ENCODE results near the gene SULT4A1. TPM values are rescaled to one million over a fixed set of nuclear protein-coding genes. Genes with fewer than 3 reads are reported as not detected.

The SULT4A1 gene
- total RNA-seq, 1 experiment from 2014 or later = 0.15 TPM

DNA sequence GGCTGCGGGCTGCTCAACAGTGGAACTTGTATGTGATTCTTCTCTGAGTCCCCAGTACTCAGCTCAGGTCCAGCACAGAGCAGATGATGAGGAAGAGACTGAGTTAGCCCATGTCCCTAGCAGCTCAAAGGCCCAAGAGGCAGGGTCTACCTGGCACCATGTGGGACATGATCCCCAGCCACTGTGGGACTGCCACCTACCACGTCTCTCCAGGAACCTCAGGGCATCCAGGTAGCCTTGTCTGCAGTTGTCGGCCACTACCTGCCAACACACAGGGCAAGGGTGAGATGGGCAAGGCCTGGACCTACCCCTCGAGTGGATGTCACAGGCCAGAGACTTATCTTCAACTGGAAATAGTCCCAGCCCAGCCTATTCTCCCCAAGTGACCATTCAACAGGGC lies 25.1 kb upstream of the SULT4A1 start:
- TF ChIP-seq, protein P1, sequence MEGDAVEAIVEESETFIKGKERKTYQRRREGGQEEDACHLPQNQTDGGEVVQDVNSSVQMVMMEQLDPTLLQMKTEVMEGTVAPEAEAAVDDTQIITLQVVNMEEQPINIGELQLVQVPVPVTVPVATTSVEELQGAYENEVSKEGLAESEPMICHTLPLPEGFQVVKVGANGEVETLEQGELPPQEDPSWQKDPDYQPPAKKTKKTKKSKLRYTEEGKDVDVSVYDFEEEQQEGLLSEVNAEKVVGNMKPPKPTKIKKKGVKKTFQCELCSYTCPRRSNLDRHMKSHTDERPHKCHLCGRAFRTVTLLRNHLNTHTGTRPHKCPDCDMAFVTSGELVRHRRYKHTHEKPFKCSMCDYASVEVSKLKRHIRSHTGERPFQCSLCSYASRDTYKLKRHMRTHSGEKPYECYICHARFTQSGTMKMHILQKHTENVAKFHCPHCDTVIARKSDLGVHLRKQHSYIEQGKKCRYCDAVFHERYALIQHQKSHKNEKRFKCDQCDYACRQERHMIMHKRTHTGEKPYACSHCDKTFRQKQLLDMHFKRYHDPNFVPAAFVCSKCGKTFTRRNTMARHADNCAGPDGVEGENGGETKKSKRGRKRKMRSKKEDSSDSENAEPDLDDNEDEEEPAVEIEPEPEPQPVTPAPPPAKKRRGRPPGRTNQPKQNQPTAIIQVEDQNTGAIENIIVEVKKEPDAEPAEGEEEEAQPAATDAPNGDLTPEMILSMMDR (conservative IDR thresholded peaks at IDR 0.05; ENCODE audit: low read depth, low read length) = no peak
- no peak for TF ChIP-seq EZH2 (IDR thresholded peaks at IDR 0.05; ENCODE audit: borderline replicate concordance, low read depth, low read length, poor library complexity, severe bottlenecking)
- Histone ChIP-seq H3K4me1 (ENCODE audit: insufficient read depth, low read length, poor library complexity, severe bottlenecking) (peaks cover 6% of the 10 kb centered on the region), H3K9me3 (ENCODE audit: low read depth, low read length, poor library complexity, severe bottlenecking) (no peaks in the 10 kb centered on the region), H3K36me3 (ENCODE audit: insufficient read depth, low read length, poor library complexity, severe bottlenecking) (no peaks in the 10 kb centered on the region), H3K27me3 (replicated peaks; ENCODE audit: insufficient read depth, low read depth, low read length, poor library complexity) (peaks cover 47% of the 10 kb centered on the region), H3K4me3 (ENCODE audit: low read depth, low read length, poor library complexity, severe bottlenecking) (no peak overlapping the region), H3K27ac (ENCODE audit: low read depth, low read length, poor library complexity, severe bottlenecking) (no peak overlapping the region)
- BruUV-seq (replicated peaks) = no TSS peak
- no peak for DNase-seq (ENCODE audit: low spot score)
- ChIA-PET CTCF (interaction anchor here (0.7 kb wide), 1 partner anchor 321 kb away, joined by 3 read pairs; no protein-coding TSS in a partner anchor), POLR2A (ENCODE audit: low non-redundant PET) (no interaction called here)
- intact Hi-C loops (cut with micrococcal nuclease; ENCODE audit: unreplicated experiment) = loop anchor here (5.0 kb wide), 1 partner anchor 500 kb away; no protein-coding TSS in a partner anchor

DNA sequence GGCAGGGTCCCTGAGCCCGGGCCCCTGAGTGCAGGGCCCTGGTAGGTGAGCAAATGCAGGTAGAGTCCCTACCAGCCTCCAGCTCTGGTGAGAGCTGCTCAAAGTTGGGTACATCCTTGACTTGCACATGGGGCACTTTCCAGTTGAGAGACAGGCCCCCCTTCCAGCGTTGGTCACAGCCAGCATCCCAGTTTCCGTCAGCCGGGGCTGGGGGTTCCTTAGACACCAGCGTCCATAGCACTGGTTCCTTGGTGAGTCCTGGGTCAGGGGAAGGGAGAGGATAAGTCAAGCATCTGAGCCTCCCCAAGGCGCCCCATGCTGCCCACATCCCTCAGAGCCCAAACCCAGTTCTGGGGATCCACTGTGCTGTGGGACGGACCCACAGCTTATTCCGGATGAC lies 23.9 kb upstream of the SULT4A1 start:
- peaks cover under 1% of the 10 kb centered on the region for H3K4me1 ChIP-seq (ENCODE audit: insufficient read depth, low read length, poor library complexity, severe bottlenecking)
- intact Hi-C loops (cut with micrococcal nuclease; ENCODE audit: unreplicated experiment) = loop anchor here (5.0 kb wide), 1 partner anchor 499 kb away; no protein-coding TSS in a partner anchor
- no peak for DNase-seq (ENCODE audit: low spot score)
- H3K27ac ChIP-seq (ENCODE audit: low read depth, low read length, poor library complexity, severe bottlenecking) = no peak overlapping the region
- TF ChIP-seq, protein P1 (conservative IDR thresholded peaks at IDR 0.05; ENCODE audit: low read depth, low read length) = no peak
- no peak for TF ChIP-seq EZH2 (IDR thresholded peaks at IDR 0.05; ENCODE audit: borderline replicate concordance, low read depth, low read length, poor library complexity, severe bottlenecking)
- BruUV-seq (replicated peaks) = no TSS peak
- H3K4me3 ChIP-seq (ENCODE audit: low read depth, low read length, poor library complexity, severe bottlenecking) = no peak overlapping the region
- peaks cover 36% of the 10 kb centered on the region for H3K27me3 ChIP-seq (replicated peaks; ENCODE audit: insufficient read depth, low read depth, low read length, poor library complexity)
- H3K36me3 ChIP-seq (ENCODE audit: insufficient read depth, low read length, poor library complexity, severe bottlenecking) = no peaks in the 10 kb centered on the region
- POLR2A ChIA-PET (ENCODE audit: low non-redundant PET) = no interaction called here
- CTCF ChIA-PET = no interaction called here
- no peaks in the 10 kb centered on the region for H3K9me3 ChIP-seq (ENCODE audit: low read depth, low read length, poor library complexity, severe bottlenecking)

DNA sequence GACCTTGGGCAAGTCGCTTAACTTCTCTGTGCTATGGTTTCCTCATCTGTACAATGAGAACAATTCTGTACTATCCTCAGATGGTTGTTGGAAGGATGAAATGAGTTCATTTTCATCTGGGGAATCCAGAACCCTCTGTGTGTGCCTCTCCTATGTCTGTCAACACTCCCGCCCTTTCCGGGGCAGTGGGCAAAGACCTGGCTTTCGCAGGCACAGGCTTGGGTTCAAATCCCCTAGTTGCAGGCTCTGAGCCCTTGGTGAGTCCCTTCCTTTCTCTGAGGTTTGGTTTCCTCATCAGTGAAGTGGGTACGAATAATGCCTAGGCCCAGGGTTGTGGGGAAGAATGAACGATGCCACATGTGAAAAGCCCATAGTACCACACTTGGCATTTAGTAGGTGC lies 23.5 kb upstream of the SULT4A1 start:
- no peak overlapping the region for H3K4me3 ChIP-seq (ENCODE audit: low read depth, low read length, poor library complexity, severe bottlenecking)
- H3K27me3 ChIP-seq (replicated peaks; ENCODE audit: insufficient read depth, low read depth, low read length, poor library complexity) = peaks cover 31% of the 10 kb centered on the region
- CTCF ChIA-PET = interaction anchor here (0.6 kb wide), 2 partner anchors 18 to 222 kb away, joined by 5 to 12 read pairs; no protein-coding TSS in a partner anchor
- H3K27ac ChIP-seq (ENCODE audit: low read depth, low read length, poor library complexity, severe bottlenecking) = no peak overlapping the region
- POLR2A ChIA-PET (ENCODE audit: low non-redundant PET) = no interaction called here
- intact Hi-C loops (cut with micrococcal nuclease; ENCODE audit: unreplicated experiment) = loop anchor here (5.0 kb wide), 1 partner anchor 498 kb away; no protein-coding TSS in a partner anchor
- H3K36me3 ChIP-seq (ENCODE audit: insufficient read depth, low read length, poor library complexity, severe bottlenecking) = no peaks in the 10 kb centered on the region
- no peak for TF ChIP-seq EZH2 (IDR thresholded peaks at IDR 0.05; ENCODE audit: borderline replicate concordance, low read depth, low read length, poor library complexity, severe bottlenecking)
- TF ChIP-seq, protein P1 (conservative IDR thresholded peaks at IDR 0.05; ENCODE audit: low read depth, low read length) = no peak
- BruUV-seq (replicated peaks) = no TSS peak
- H3K9me3 ChIP-seq (ENCODE audit: low read depth, low read length, poor library complexity, severe bottlenecking) = no peaks in the 10 kb centered on the region
- no peaks in the 10 kb centered on the region for H3K4me1 ChIP-seq (ENCODE audit: insufficient read depth, low read length, poor library complexity, severe bottlenecking)
- DNase-seq (ENCODE audit: low spot score) = no peak
